Measurements from ENCODE around the gene GAMT.

Gene GAMT

GRCh38 chr19:1429750-1430149 is 28.4 kb upstream of the GAMT start:
- CTCF ChIA-PET: no interaction called here
- no peak for DNase-seq (ENCODE audit: extremely low spot score)
- TF ChIP-seq ZNF384 (IDR thresholded peaks at IDR 0.05) (no peak), BHLHE40 (IDR thresholded peaks at IDR 0.05; ENCODE audit: borderline replicate concordance) (no peak), ELF4 (IDR thresholded peaks at IDR 0.05) (no peak), NFRKB (IDR thresholded peaks at IDR 0.05) (no peak), CTBP1 (IDR thresholded peaks at IDR 0.05; ENCODE audit: borderline replicate concordance) (no peak), PKNOX1 (IDR thresholded peaks at IDR 0.05) (no peak), FOXK2 (IDR thresholded peaks at IDR 0.05) (no peak), TARDBP (IDR thresholded peaks at IDR 0.05) (no peak), FOXA1 (IDR thresholded peaks at IDR 0.05) (no peak), SUZ12 (IDR thresholded peaks at IDR 0.05) (no peak), ARNT (IDR thresholded peaks at IDR 0.05) (no peak), LEF1 (IDR thresholded peaks at IDR 0.05; ENCODE audit: borderline replicate concordance) (no peak), SP1 (IDR thresholded peaks at IDR 0.05) (no peak), FOXM1 (IDR thresholded peaks at IDR 0.05; ENCODE audit: borderline replicate concordance) (no peak), L3MBTL2 (conservative IDR thresholded peaks at IDR 0.05) (no peak), HDGF (IDR thresholded peaks at IDR 0.05; ENCODE audit: borderline replicate concordance) (no peak)
- POLR2A ChIA-PET: no interaction called here

GRCh38 chr19:1428738-1429391 is 27.5 kb upstream of the GAMT start:
- TF ChIP-seq PKNOX1 (IDR thresholded peaks at IDR 0.05): no peak
- TF ChIP-seq SUZ12 (IDR thresholded peaks at IDR 0.05): no peak
- TF ChIP-seq TARDBP (IDR thresholded peaks at IDR 0.05): no peak
- TF ChIP-seq CTBP1 (IDR thresholded peaks at IDR 0.05; ENCODE audit: borderline replicate concordance): no peak
- no peak for TF ChIP-seq NFRKB (IDR thresholded peaks at IDR 0.05)
- no peak for DNase-seq (ENCODE audit: extremely low spot score)
- POLR2A ChIA-PET: no interaction called here
- CTCF ChIA-PET: no interaction called here

GRCh38 chr19:1427221-1427920 is 26.0 kb upstream of the GAMT start:
- POLR2A ChIA-PET: no interaction called here
- CTCF ChIA-PET: interaction anchor here (0.9 kb wide), 1 partner anchor 10 kb away, joined by 3 read pairs; no protein-coding TSS in a partner anchor
- no peak for TF ChIP-seq FOXK2 (IDR thresholded peaks at IDR 0.05)
- DNase-seq (ENCODE audit: extremely low spot score): no peak

- ChIA-PET POLR2A (interaction anchor here (1.0 kb wide), 1 partner anchor 13 kb away, joined by 3 read pairs; no protein-coding TSS in a partner anchor), CTCF (interaction anchor here (0.6 kb wide), 1 partner anchor 209 kb away, joined by 3 read pairs; no protein-coding TSS in a partner anchor)
- DNase-seq (ENCODE audit: extremely low spot score): no peak
- no peak for TF ChIP-seq LEF1 (IDR thresholded peaks at IDR 0.05; ENCODE audit: borderline replicate concordance)
- TF ChIP-seq FOXA1 (IDR thresholded peaks at IDR 0.05): no peak
Observed at GRCh38 chr19:1426736-1427135, 25.4 kb upstream of the GAMT start.

GRCh38 chr19:1425902-1426301 is 24.6 kb upstream of the GAMT start:
- no peak for DNase-seq (ENCODE audit: extremely low spot score)
- ChIA-PET POLR2A (interaction anchor here (1.0 kb wide), 1 partner anchor 14 kb away, joined by 3 read pairs; no protein-coding TSS in a partner anchor), CTCF (no interaction called here)
- TF ChIP-seq ARNT (IDR thresholded peaks at IDR 0.05) (no peak), FOXA1 (IDR thresholded peaks at IDR 0.05) (no peak), SUZ12 (IDR thresholded peaks at IDR 0.05) (no peak), HDGF (IDR thresholded peaks at IDR 0.05; ENCODE audit: borderline replicate concordance) (no peak), CTBP1 (IDR thresholded peaks at IDR 0.05; ENCODE audit: borderline replicate concordance) (no peak), NFRKB (IDR thresholded peaks at IDR 0.05) (no peak), LEF1 (IDR thresholded peaks at IDR 0.05; ENCODE audit: borderline replicate concordance) (no peak), PKNOX1 (IDR thresholded peaks at IDR 0.05) (no peak), SP1 (IDR thresholded peaks at IDR 0.05) (no peak), FOXK2 (IDR thresholded peaks at IDR 0.05) (no peak), FOXM1 (IDR thresholded peaks at IDR 0.05; ENCODE audit: borderline replicate concordance) (no peak), ELF4 (IDR thresholded peaks at IDR 0.05) (no peak), BHLHE40 (IDR thresholded peaks at IDR 0.05; ENCODE audit: borderline replicate concordance) (no peak), L3MBTL2 (conservative IDR thresholded peaks at IDR 0.05) (no peak), TARDBP (IDR thresholded peaks at IDR 0.05) (no peak)

GRCh38 chr19:1425102-1425837 is 23.9 kb upstream of the GAMT start:
- TF ChIP-seq CTBP1 (IDR thresholded peaks at IDR 0.05; ENCODE audit: borderline replicate concordance): no peak
- no peak for TF ChIP-seq TARDBP (IDR thresholded peaks at IDR 0.05)
- TF ChIP-seq HDGF (IDR thresholded peaks at IDR 0.05; ENCODE audit: borderline replicate concordance): no peak
- TF ChIP-seq ZNF384 (IDR thresholded peaks at IDR 0.05): no peak
- TF ChIP-seq PKNOX1 (IDR thresholded peaks at IDR 0.05): no peak
- no peak for TF ChIP-seq BHLHE40 (IDR thresholded peaks at IDR 0.05; ENCODE audit: borderline replicate concordance)
- no peak for TF ChIP-seq ARNT (IDR thresholded peaks at IDR 0.05)
- no peak for TF ChIP-seq FOXK2 (IDR thresholded peaks at IDR 0.05)
- TF ChIP-seq SP1 (IDR thresholded peaks at IDR 0.05): no peak
- no peak for TF ChIP-seq FOXA1 (IDR thresholded peaks at IDR 0.05)
- no peak for TF ChIP-seq NFRKB (IDR thresholded peaks at IDR 0.05)
- TF ChIP-seq FOXM1 (IDR thresholded peaks at IDR 0.05; ENCODE audit: borderline replicate concordance): no peak
- no peak for TF ChIP-seq SUZ12 (IDR thresholded peaks at IDR 0.05)
- no peak for TF ChIP-seq L3MBTL2 (conservative IDR thresholded peaks at IDR 0.05)
- TF ChIP-seq ELF4 (IDR thresholded peaks at IDR 0.05): no peak
- no peak for TF ChIP-seq LEF1 (IDR thresholded peaks at IDR 0.05; ENCODE audit: borderline replicate concordance)
- POLR2A ChIA-PET: no interaction called here
- DNase-seq (ENCODE audit: extremely low spot score): no peak
- CTCF ChIA-PET: no interaction called here
